Stimulated activated memory B cell treated with anti-CD40 and anti-IgM and Interleukin-4, amounts not matched to agents 10 μg/mL and 1 μg/mL and 100 μg/mL, for 72 hours (primary cell): ENCODE data around the gene LRRC25.
"Not testable (repeated sequence)": the region's sequence is repeated elsewhere in the genome, so short reads cannot be mapped to it uniquely, and the experiment has no call there.

ENCODE experiments used
- ATAC-seq: fragments of 150-1000 bp; cut with Tn5 transposase; 2 replicates; pipeline ENCODE4 v1.10.0; 2021
- H3K27ac Mint-ChIP-seq: one replicate; pipeline ENCODE4 v1.8.0; 2022; ENCODE audit warnings: mild to moderate bottlenecking, mixed read lengths
- H3K27me3 Mint-ChIP-seq: one replicate; pipeline ENCODE4 v1.8.0; 2022; ENCODE audit warnings: mixed read lengths
- H3K36me3 Mint-ChIP-seq: one replicate; pipeline ENCODE4 v1.8.0; 2022; ENCODE audit warnings: mixed read lengths
- H3K4me1 Mint-ChIP-seq: one replicate; pipeline ENCODE4 v1.8.0; 2022; ENCODE audit warnings: mixed read lengths
- H3K4me3 Mint-ChIP-seq: one replicate; pipeline ENCODE4 v1.8.0; 2022; ENCODE audit warnings: mild to moderate bottlenecking, moderate library complexity, mixed read lengths
- H3K9me3 Mint-ChIP-seq: one replicate; pipeline ENCODE4 v1.8.0; 2022; ENCODE audit warnings: mixed read lengths

LRRC25 gene

DNA sequence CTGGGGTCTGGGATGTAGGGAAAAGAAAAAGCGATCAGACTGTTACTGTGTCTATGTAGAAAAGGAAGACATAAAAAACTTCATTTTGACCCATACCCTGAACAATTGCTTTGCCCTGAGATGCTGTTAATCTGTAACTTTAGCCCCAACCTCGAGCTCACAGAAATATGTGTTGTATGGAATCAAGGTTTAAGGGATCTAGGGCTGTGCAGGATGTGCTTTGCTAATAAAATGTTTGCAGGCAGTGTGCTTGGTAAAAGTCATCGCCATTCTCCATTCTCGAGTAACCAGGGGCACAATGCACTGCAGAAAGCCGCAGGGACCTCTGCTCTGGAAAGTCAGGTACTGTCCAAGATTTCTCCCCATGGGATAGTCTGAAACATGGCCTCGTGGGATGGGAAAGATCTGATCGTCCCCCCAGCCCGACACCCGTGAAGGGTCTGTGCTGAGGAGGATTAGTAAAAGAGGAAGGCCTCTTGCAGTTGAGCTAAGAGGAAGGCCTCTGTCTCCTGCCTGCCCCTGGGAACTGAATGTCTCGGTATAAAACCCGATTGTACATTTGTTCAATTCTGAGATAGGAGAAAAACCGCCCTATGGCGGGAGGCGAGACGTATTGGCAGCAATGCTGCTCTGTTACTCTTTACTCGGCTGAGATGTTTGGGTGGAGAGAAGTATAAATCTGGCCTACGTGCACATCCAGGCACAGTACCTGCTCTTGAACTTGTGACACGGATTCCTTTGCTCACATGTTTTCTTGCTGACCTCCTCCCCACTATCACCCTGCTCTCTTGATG is 5.2 kb upstream of the LRRC25 start:
- H3K4me1 Mint-ChIP-seq: peaks cover 40% of the 10 kb centered on the region
- not testable (repeated sequence) for H3K36me3 Mint-ChIP-seq, H3K9me3 Mint-ChIP-seq, H3K27me3 Mint-ChIP-seq, H3K4me3 Mint-ChIP-seq, ATAC-seq, H3K27ac Mint-ChIP-seq

DNA sequence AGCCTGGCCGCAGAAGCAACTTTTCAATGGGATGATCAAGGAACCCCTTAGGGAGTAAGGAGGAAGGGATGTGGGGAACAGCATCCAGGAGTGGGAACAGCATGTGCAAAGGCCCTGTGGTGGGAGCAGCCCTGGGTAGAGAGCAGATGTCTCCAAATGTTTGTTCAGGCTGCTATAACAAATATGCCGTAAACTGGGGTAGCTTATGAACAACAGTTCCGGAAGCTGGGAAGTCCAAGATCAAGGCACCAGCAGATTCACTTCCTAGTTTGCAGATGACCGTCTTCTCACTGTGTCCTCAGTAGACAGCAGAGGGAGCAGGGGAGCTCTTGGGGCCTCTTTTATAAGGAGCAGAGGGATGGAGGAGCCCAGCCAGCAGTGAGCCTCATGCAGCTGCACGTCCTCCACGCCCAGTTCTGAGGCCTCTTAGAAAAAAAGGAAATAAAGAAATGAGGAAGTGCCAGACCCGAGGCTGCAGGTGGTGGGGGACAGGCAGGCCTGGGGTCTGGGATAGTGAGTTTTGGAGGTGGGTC is 4.2 kb upstream of the LRRC25 start:
- no peaks in the 10 kb centered on the region for H3K9me3 Mint-ChIP-seq
- no peaks in the 10 kb centered on the region for H3K36me3 Mint-ChIP-seq
- peak; percentile 79 for ATAC-seq
- peaks cover 47% of the 10 kb centered on the region for H3K4me1 Mint-ChIP-seq
- H3K27me3 Mint-ChIP-seq: peaks cover 12% of the 10 kb centered on the region
- peak overlapping the region; percentile 27 for H3K4me3 Mint-ChIP-seq
- peak overlapping the region; percentile 56 for H3K27ac Mint-ChIP-seq

DNA sequence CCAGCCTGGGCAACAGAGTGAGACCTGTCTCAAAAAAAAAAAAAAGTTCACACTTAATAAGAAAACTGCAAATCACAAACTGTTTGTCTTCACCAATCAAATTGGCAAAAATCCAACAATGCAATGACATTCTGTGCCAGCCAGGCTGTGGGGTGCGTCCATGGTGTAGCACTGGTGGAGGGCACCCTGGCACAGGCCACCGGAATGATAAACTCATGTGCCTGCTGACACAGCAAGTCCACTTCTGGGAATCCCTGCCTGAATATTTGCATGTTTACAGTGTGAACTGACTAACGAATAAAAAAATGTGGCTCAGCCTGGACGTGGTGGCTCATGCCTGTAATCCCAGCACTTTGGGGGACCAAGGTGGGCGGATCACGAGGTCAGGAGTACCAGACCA is 1.6 kb upstream of the LRRC25 start:
- Mint-ChIP-seq H3K4me1 (peaks cover 53% of the 10 kb centered on the region), H3K27ac (no peak overlapping the region), H3K27me3 (peaks cover 12% of the 10 kb centered on the region), H3K4me3 (no peak overlapping the region), H3K36me3 (no peaks in the 10 kb centered on the region), H3K9me3 (no peaks in the 10 kb centered on the region)
- ATAC-seq: no peak

DNA sequence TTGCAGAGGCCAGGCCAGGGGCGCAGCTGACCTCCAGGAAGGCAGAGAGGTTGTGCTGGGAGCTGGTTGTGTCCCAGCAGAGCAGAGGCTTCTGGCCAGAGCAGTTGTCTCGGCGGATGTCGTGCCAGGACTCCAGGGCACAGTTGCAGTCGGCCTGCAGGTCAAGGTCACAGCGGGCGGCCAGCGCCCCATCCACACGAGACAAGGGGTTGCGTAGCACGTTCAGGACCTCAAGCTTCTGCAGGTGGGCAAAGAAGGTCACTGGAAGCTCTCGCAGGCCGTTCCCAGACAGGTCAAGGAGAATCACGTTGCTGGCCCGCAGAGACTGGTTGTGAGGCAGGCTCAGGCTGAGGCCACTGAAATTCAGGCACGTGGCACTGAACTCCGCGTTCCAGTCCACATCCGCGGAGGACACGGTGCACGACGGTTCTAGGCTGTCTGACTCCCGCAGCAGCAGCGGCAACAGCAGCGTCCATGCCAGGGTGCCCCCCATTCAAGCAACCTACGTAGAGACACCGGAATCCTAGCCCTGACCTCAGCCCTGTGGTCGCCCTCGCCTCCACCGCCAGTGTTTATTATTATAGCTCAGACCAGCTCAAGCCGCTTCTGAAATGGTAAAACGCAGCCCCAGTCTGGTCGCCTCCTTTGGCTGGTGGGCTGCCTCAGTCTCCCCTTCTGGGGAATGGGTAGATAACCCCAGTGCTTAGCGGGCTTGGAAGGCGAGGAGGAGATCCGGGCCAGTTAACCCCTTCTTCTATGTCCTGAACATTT is 766 bp downstream of the LRRC25 start:
- Mint-ChIP-seq H3K4me1 (peaks cover 54% of the 10 kb centered on the region), H3K4me3 (peak overlapping the region; percentile 61), H3K36me3 (no peaks in the 10 kb centered on the region), H3K27me3 (peaks cover 12% of the 10 kb centered on the region), H3K27ac (no peak overlapping the region), H3K9me3 (no peaks in the 10 kb centered on the region)
- no peak for ATAC-seq

DNA sequence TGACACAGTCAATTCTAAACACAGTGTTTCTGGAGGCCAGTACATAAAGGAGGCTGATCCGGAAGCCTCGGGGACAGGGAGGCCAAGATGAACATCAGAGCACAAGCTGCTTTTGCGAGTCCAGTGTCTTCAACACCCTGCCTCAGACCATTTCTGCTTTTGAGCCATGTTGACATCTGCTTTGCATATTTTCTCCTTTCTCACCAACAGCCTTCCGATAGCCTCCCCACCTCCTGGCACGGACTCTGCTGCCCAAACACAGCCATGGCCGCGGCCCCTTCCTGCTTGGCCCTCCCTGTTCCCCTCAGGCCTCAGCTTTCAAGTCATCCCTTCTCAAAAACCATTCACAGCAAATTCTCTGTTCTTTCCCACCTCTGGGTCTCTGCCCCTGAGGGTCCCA is 3.6 kb downstream of the LRRC25 start:
- Mint-ChIP-seq H3K4me1 (peaks cover 43% of the 10 kb centered on the region), H3K27ac (no peak overlapping the region), H3K36me3 (peaks cover 14% of the 10 kb centered on the region), H3K4me3 (no peak overlapping the region), H3K27me3 (peaks cover 12% of the 10 kb centered on the region), H3K9me3 (peaks cover 2% of the 10 kb centered on the region)
- no peak for ATAC-seq

DNA sequence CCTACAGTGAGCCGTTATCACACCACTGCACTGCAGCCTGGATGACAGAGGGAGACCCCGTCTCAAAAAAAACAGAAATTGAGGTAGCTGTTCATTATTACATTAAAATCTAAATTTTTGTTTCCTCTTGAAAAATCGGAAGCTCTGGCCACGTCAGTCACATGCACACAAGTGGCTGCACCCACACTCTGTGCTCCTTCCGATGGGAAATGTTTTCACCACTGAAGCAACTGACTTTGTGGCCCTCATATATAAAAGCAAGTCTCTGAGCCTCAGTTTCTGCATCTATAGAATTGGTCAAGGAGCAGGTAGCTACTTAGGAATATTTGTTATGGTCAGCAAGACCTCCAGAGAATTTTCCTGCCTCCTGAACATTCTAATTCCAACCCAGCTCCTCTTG is 4.5 kb downstream of the LRRC25 start:
- H3K27ac Mint-ChIP-seq: no peak overlapping the region
- H3K4me3 Mint-ChIP-seq: no peak overlapping the region
- H3K9me3 Mint-ChIP-seq: peaks cover 2% of the 10 kb centered on the region
- peaks cover 8% of the 10 kb centered on the region for H3K27me3 Mint-ChIP-seq
- peaks cover 14% of the 10 kb centered on the region for H3K36me3 Mint-ChIP-seq
- ATAC-seq: no peak
- H3K4me1 Mint-ChIP-seq: peaks cover 47% of the 10 kb centered on the region

DNA sequence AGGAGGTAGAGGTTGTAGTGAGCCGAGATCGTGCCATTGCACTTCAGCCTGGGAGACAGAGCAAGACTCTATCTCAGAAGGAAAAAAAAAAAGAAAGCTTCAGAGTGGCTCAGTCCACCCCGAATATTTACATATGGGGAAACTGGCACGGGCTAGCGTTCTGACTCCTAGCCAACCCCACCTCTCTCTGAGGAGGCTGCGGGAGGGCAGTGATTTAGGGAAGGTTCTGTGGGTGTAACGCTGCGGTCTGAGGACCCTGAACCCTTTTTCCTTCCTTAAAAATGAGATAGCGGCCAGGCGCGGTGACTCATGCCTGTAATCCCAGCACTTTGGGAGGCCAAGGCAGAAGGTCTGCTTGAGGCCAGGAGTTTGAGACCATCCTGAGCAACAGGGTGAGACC is 5.0 kb downstream of the LRRC25 start:
- Mint-ChIP-seq H3K9me3 (peaks cover 2% of the 10 kb centered on the region), H3K4me1 (peaks cover 47% of the 10 kb centered on the region), H3K27me3 (peaks cover 2% of the 10 kb centered on the region), H3K27ac (peak overlapping the region; percentile 22), H3K36me3 (peaks cover 14% of the 10 kb centered on the region), H3K4me3 (no peak overlapping the region)
- peak; percentile 53 for ATAC-seq

DNA sequence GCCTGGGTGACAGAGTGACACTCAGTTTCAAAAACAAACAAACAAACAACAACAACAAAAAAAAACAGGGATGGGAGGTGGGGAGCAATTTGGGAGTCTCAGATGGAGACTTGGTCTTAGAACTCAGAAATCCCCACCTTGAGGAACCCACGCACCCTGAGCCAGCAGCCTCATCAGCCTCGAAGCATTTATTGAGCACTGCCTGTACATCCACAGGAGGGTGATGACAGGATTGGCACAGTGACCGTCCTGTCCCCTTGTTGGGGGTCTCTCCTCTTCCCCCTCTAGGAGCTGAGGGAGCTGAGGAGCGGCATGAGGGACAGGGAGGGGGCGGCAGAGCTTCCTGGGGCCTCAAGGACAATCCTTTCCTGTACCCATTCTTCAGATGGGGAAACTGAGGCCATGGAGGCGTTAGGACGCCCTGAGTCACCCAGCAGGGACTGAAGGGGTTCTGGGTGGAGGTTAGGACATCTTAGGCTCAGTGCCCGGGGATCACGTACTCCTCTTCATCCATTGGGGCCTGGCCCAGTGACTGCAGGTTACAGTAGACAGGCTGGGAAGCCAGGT is 5.8 kb downstream of the LRRC25 start:
- Mint-ChIP-seq H3K4me1 (peaks cover 41% of the 10 kb centered on the region), H3K27me3 (peaks cover 3% of the 10 kb centered on the region), H3K9me3 (peaks cover 2% of the 10 kb centered on the region), H3K4me3 (no peak overlapping the region), H3K27ac (peak overlapping the region; percentile 22), H3K36me3 (peaks cover 14% of the 10 kb centered on the region)
- ATAC-seq: no peak

DNA sequence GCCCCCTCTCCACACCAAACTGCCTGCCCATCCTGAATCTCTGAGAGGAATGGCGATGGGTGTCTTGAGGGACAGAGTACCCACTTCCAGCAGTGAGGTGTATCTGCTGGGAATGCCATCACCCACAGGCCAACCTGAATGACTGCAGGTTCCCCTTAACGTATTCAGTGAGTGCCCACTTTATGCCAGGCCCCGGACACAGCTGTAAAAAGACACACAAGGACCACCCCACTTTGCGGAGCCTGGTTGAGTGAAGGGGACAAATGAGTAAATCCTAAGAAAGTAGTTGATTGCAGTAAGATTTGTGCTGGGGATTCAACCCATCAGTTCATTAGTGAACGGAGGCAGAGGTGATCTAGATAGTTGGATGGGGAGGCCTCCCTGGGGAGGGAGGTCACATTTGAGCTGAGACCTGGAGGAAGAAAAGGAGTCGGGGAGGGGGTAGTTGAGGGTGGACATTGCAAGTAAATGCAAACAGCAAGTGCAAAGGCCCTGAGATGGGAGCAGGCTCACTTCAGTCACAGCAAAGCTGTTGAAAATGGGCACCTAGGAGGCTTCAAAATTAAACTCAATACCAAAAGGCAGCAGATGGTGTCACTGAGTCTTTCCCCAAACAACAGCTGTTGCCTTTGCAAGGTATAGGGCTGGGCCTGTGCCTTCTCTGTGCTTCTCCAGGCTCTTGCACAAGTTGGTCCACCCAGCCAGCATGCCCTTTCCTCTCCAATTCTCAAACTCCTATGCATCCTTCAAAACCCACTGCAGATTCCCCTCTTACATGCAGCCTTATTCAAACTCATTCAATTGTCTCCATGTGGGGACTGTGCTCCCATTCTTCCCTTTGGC is 7.1 kb downstream of the LRRC25 start:
- H3K27me3 Mint-ChIP-seq: peaks cover 16% of the 10 kb centered on the region

DNA sequence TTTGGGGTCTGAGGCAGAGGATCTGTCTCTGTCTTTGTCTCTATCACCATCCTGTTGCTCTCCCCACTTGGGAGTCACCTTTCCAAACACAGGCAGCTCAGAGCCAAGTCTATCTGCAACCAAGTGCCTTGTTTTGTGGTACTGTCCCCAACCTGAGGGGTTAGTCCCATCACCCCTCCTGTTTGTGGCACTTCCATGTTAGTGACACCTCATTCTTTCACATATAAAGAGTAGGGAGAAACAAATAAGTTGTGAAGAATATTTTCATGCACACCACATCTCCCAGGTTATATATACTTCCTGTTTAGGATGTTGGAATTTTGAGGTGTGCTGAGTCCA is 7.7 kb downstream of the LRRC25 start:
- H3K9me3 Mint-ChIP-seq: peaks cover 2% of the 10 kb centered on the region
- ATAC-seq: no peak
- H3K27me3 Mint-ChIP-seq: peaks cover 22% of the 10 kb centered on the region
- H3K4me3 Mint-ChIP-seq: no peak overlapping the region
- peaks cover 40% of the 10 kb centered on the region for H3K4me1 Mint-ChIP-seq
- peaks cover 14% of the 10 kb centered on the region for H3K36me3 Mint-ChIP-seq
- peak overlapping the region; percentile 58 for H3K27ac Mint-ChIP-seq

More for the DNA sequence above, 7.1 kb downstream of the LRRC25 start:
- H3K4me3 Mint-ChIP-seq: no peak overlapping the region
- H3K36me3 Mint-ChIP-seq: peaks cover 14% of the 10 kb centered on the region
- no peak for ATAC-seq
- H3K27ac Mint-ChIP-seq: no peak overlapping the region
- H3K4me1 Mint-ChIP-seq: peaks cover 40% of the 10 kb centered on the region
- H3K9me3 Mint-ChIP-seq: peaks cover 2% of the 10 kb centered on the region

DNA sequence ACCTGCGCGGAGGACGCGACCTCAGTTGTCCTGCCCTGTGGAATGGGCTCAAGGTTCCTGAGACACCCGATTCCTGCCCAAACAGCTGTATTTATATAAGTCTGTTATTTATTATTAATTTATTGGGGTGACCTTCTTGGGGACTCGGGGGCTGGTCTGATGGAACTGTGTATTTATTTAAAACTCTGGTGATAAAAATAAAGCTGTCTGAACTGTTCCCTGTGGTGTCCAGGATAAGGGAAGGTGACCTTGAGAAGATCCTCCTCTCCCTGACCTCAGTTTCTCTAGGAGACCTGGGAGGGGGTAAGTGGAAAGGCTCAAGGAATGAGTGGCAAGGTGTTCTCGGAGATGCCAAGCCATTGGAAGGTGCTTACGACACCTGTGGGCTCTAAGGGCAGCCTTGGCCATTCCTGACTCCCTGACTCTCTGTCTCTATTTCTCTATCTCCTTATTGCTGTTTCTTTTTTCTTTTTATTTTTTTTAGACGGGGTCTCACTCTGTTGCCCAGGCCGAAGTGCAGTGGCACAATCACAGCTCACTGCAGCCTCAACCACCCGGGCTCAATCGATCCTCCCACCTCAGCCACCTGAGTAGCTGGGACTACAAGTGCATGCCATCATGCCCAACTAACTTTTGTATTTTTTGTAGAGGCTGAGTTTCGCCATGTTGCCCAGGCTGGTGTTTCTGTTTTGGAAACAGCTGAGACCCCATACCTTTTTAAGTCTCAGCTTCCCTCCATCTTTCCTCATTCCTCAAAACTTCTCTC is 8.3 kb downstream of the LRRC25 start:
- H3K9me3 Mint-ChIP-seq: peaks cover 2% of the 10 kb centered on the region
- peak overlapping the region; percentile 58 for H3K27ac Mint-ChIP-seq
- peaks cover 37% of the 10 kb centered on the region for H3K4me1 Mint-ChIP-seq
- no peak overlapping the region for H3K4me3 Mint-ChIP-seq
- peaks cover 27% of the 10 kb centered on the region for H3K27me3 Mint-ChIP-seq
- H3K36me3 Mint-ChIP-seq: peaks cover 14% of the 10 kb centered on the region
- no peak for ATAC-seq

DNA sequence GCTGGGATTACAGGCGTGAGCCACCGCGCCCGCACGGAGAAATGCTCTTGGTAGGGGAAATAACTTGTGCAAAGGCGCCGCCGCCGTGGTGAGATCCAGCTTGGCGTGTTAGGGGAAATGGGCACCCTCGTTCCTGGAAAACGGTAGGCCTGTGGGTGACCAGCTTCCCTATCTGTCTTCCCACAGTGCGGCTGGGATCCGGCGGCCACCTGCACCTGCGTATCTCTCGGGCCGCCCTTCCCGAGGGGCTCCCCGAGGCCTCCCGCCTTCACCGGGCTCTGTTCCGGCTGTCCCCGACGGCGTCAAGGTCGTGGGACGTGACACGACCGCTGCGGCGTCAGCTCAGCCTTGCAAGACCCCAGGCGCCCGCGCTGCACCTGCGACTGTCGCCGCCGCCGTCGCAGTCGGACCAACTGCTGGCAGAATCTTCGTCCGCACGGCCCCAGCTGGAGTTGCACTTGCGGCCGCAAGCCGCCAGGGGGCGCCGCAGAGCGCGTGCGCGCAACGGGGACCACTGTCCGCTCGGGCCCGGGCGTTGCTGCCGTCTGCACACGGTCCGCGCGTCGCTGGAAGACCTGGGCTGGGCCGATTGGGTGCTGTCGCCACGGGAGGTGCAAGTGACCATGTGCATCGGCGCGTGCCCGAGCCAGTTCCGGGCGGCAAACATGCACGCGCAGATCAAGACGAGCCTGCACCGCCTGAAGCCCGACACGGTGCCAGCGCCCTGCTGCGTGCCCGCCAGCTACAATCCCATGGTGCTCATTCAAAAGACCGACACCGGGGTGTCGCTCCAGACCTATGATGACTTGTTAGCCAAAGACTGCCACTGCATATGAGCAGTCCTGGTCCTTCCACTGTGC is 9.1 kb downstream of the LRRC25 start:
- H3K27ac Mint-ChIP-seq: peak overlapping the region; percentile 41
- H3K27me3 Mint-ChIP-seq: peaks cover 34% of the 10 kb centered on the region
- peaks cover 2% of the 10 kb centered on the region for H3K9me3 Mint-ChIP-seq

DNA sequence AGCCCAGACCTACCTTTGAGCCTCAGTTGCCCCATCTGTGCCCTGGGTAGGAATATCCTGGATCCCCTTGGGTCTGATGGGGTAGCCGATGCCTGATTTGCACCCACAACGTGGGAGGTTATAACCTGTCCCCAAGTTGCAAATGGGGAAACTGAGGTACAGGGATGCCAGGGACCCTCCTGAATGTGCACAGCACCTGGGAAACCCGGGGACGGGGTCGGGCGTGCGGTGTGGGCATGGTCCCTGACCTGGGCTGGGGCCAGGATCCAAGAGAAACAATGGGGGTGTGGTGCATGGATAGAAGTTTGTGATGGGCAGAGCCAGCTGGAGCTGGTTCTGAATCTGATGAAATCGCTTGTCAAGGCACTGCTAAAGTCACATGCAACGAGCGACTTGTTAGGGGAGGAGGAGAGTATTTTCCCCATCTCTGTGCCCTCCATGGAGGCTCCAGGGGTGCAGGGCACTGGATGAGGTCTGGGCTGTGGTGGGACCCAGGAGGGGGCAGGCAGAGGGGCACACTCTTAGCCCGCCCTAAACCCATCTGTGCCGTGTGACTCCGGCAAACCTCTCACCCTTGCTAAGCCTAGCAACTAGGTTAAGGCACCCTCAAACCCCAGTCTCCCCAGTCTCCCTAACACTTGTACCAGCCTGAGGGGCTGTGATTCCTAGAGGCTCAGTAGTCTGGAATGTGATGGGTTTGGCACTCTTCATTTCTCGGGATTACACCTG is 10.7 kb downstream of the LRRC25 start:
- H3K4me1 Mint-ChIP-seq: peaks cover 15% of the 10 kb centered on the region
- no peak overlapping the region for H3K4me3 Mint-ChIP-seq
- H3K36me3 Mint-ChIP-seq: peaks cover 14% of the 10 kb centered on the region
- H3K9me3 Mint-ChIP-seq: peaks cover 2% of the 10 kb centered on the region
- H3K27ac Mint-ChIP-seq: no peak overlapping the region
- no peak for ATAC-seq
- H3K27me3 Mint-ChIP-seq: peaks cover 50% of the 10 kb centered on the region

More for the DNA sequence above, 9.1 kb downstream of the LRRC25 start:
- H3K4me1 Mint-ChIP-seq: peaks cover 30% of the 10 kb centered on the region
- peak; percentile 97 for ATAC-seq
- peak overlapping the region; percentile 32 for H3K4me3 Mint-ChIP-seq
- peaks cover 14% of the 10 kb centered on the region for H3K36me3 Mint-ChIP-seq
